HCT116 (cell line): ENCODE measurements around the gene TBC1D1. TPM values are rescaled to one million over a fixed set of nuclear protein-coding genes. Genes with fewer than 3 reads are reported as not detected.

ENCODE experiments used
- ATAC-seq: fragments of 200-7000 bp; cut with Tn5 transposase; 2 replicates; pipeline ENCODE4 v1.9.1; 2020; ENCODE audit warnings: mild to moderate bottlenecking, moderate library complexity
- BruUV-seq: library from RNA; stranded (reverse); fragments of 400-500 nt; replicated peaks from 2 replicates; lab custom pipeline; 2021; lab: Mats Ljungman, UMichigan
- CTCF ChIA-PET: fragments of 300-600 bp; sonication (Branson Sonifier 250); formaldehyde crosslinking; loops from one replicate; lab custom pipeline; 2021; ENCODE audit warnings: antibody characterized with exemption; lab: Charles Lee
- POLR2A ChIA-PET: fragments of 300-600, 350-600 bp; sonication (Branson Sonifier 250); formaldehyde crosslinking; loops from one replicate; lab custom pipeline; 2021; ENCODE audit warnings: antibody characterized with exemption; lab: Charles Lee
- RAD21 ChIA-PET, 2 experiments: fragments of 300-600 bp; sonication (Branson Sonifier 250); formaldehyde crosslinking; loops; one replicate each; lab custom pipeline; 2023; ENCODE audit warnings: low total read pairs in 2 of 2; ENCODE audit not compliant: uncharacterized antibody in 2 of 2, unreplicated experiment in 2 of 2, low non-redundant PET in 1 of 2; lab: Charles Lee
- DNase-seq: peaks from one replicate; pipeline ENCODE4 v3.0.0-alpha.2; 2010; ENCODE audit warnings: low read depth, low spot score
- H2AFZ ChIP-seq: fragments of 200-600 bp; shearing (Covaris generic), sonication (generic); 2 replicates; pipeline ENCODE4 v1.6.1; 2017; ENCODE audit warnings: low read depth, mixed run types, mixed read lengths, antibody characterized with exemption, low read length; ENCODE audit not compliant: poor library complexity, severe bottlenecking
- H3K27ac ChIP-seq: 2 replicates; pipeline ENCODE4 v1.5.1; 2012; ENCODE audit warnings: low read depth, low read length
- H3K27me3 ChIP-seq: fragments of 200-600 bp; sonication (generic); 2 replicates; pipeline ENCODE4 v1.6.1; 2016; ENCODE audit warnings: mixed run types, low read length, mixed read lengths; ENCODE audit not compliant: insufficient read depth
- H3K36me3 ChIP-seq, 2 experiments: fragments of 200-500 bp in 1 of 2; fragments of 200-600 bp in 1 of 2; sonication (Bioruptor generic) in 1 of 2; sonication (generic) in 1 of 2; 2 replicates each; pipeline versions ENCODE4 v1.5.1 to v1.6.1; 2014 to 2016; ENCODE audit warnings: low read length in 2 of 2, inconsistent platforms in 1 of 2, mixed read lengths in 1 of 2, mixed run types in 1 of 2; ENCODE audit not compliant: insufficient read depth in 2 of 2, control insufficient read depth in 1 of 2
- H3K4me1 ChIP-seq, 2 experiments: fragments of 200-600 bp in 1 of 2; sonication (generic) in 1 of 2; 2 replicates each; pipeline versions ENCODE4 v1.5.1 to v1.6.1; 2012 to 2017; ENCODE audit warnings: low read length in 2 of 2, inconsistent platforms in 1 of 2, mild to moderate bottlenecking in 1 of 2, mixed read lengths in 1 of 2, mixed run types in 1 of 2, moderate library complexity in 1 of 2; ENCODE audit not compliant: insufficient read depth in 2 of 2, control insufficient read depth in 1 of 2
- H3K4me2 ChIP-seq: fragments of 200-600 bp; sonication (generic); 2 replicates; pipeline ENCODE4 v1.6.1; 2017; ENCODE audit warnings: mixed run types, low read length, mixed read lengths
- H3K4me3 ChIP-seq, 2 experiments: fragments of 200-600 bp in 1 of 2; sonication (generic) in 1 of 2; replicated peaks in 1 of 2; 2 replicates each; pipeline ENCODE4 v1.5.1; 2011 to 2016; ENCODE audit warnings: low read length in 2 of 2, control low read depth in 1 of 2, low read depth in 1 of 2, mild to moderate bottlenecking in 1 of 2, mixed read lengths in 1 of 2, mixed run types in 1 of 2
- H3K79me2 ChIP-seq: fragments of 200-600 bp; sonication (generic); 2 replicates; pipeline ENCODE4 v1.6.1; 2017; ENCODE audit warnings: mild to moderate bottlenecking, mixed run types, low read length, moderate library complexity, mixed read lengths; ENCODE audit not compliant: insufficient read depth
- H3K9ac ChIP-seq: fragments of 200-600 bp; sonication (generic); 2 replicates; pipeline ENCODE4 v1.6.1; 2016; ENCODE audit warnings: low read length, mixed read lengths
- H3K9me2 ChIP-seq: fragments of 200-600 bp; sonication (generic), shearing (Covaris generic); 2 replicates; pipeline ENCODE4 v1.6.1; 2017; ENCODE audit warnings: mixed run types, mild to moderate bottlenecking, moderate library complexity; ENCODE audit not compliant: insufficient read depth
- H3K9me3 ChIP-seq, 2 experiments: fragments of 200-500 bp in 1 of 2; fragments of 200-600 bp in 1 of 2; sonication (Bioruptor generic) in 1 of 2; sonication (generic) in 1 of 2; 2 replicates each; pipeline ENCODE4 v1.6.1; 2014 to 2017; ENCODE audit warnings: low read length in 2 of 2, mixed read lengths in 2 of 2, inconsistent platforms in 1 of 2, low read depth in 1 of 2, mild to moderate bottlenecking in 1 of 2, mixed run types in 1 of 2, moderate library complexity in 1 of 2; ENCODE audit not compliant: control insufficient read depth in 1 of 2, insufficient read depth in 1 of 2
- H4K20me1 ChIP-seq: fragments of 200-600 bp; sonication (generic), shearing (Covaris generic); 2 replicates; pipeline ENCODE4 v1.6.1; 2017; ENCODE audit warnings: mixed run types, mild to moderate bottlenecking, moderate library complexity; ENCODE audit not compliant: insufficient read depth
- CEBPB ChIP-seq: IDR thresholded peaks from 2 replicates; pipeline ENCODE4 v1.6.1; 2012; ENCODE audit warnings: low read depth
- EGR1 ChIP-seq: IDR thresholded peaks from 2 replicates; pipeline ENCODE4 v1.6.1; 2012; ENCODE audit warnings: low read depth
- ELF1 ChIP-seq: IDR thresholded peaks from 2 replicates; pipeline ENCODE4 v1.6.1; 2012; ENCODE audit warnings: low read depth, borderline replicate concordance
- EZH2 ChIP-seq: fragments of 200-600 bp; sonication (generic); IDR thresholded peaks from 2 replicates; pipeline ENCODE4 v1.6.1; 2017; ENCODE audit warnings: antibody characterized with exemption, mixed run types
- EZH2phosphoT487 ChIP-seq: fragments of 200-600 bp; IDR thresholded peaks from 2 replicates; pipeline ENCODE4 v1.6.1; 2018; ENCODE audit warnings: antibody characterized with exemption, borderline replicate concordance
- FOSL1 ChIP-seq: IDR thresholded peaks from 2 replicates; pipeline ENCODE4 v1.6.1; 2012; ENCODE audit warnings: low read depth
- POLR2A ChIP-seq: IDR thresholded peaks from 2 replicates; pipeline ENCODE4 v1.7.0; 2011; ENCODE audit warnings: borderline replicate concordance; ENCODE audit not compliant: insufficient read depth, insufficient read length; ENCODE audit errors: extremely low read depth
- RAD21 ChIP-seq: IDR thresholded peaks from 2 replicates; pipeline ENCODE4 v1.6.1; 2012; ENCODE audit warnings: low read depth, mild to moderate bottlenecking
- SIN3A ChIP-seq: IDR thresholded peaks from 2 replicates; pipeline ENCODE4 v1.6.1; 2012; ENCODE audit warnings: low read depth
- SP1 ChIP-seq: IDR thresholded peaks from 2 replicates; pipeline ENCODE4 v1.6.1; 2012; ENCODE audit warnings: low read depth
- YY1 ChIP-seq: IDR thresholded peaks from 2 replicates; pipeline ENCODE4 v1.6.1; 2011; ENCODE audit warnings: low read length, low read depth, moderate library complexity, mild to moderate bottlenecking; ENCODE audit not compliant: insufficient replicate concordance; ENCODE audit errors: extremely low read depth
- intact Hi-C: fragments of 100-400 bp; cut with micrococcal nuclease; formaldehyde crosslinking; loops from 2 replicates; pipeline ENCODE4 v1.10.0; 2022
- total RNA-seq: library from RNA; stranded (reverse); gene quantifications from one replicate; pipeline ENCODE4 v1.2.1, GENCODE V29; 2021; ENCODE audit not compliant: unreplicated experiment
- TF ChIP-seq, protein P1 (sequence below): IDR thresholded peaks from 2 replicates; pipeline ENCODE4 v1.6.1; 2011; ENCODE audit warnings: mild to moderate bottlenecking, low read length, moderate library complexity; ENCODE audit not compliant: insufficient replicate concordance; ENCODE audit errors: extremely low read depth
- TF ChIP-seq, protein P2 (sequence below): IDR thresholded peaks from 2 replicates; pipeline ENCODE4 v1.6.1; 2012

TBC1D1 gene
- total RNA-seq, 1 experiment from 2014 or later = 82.7 TPM

DNA sequence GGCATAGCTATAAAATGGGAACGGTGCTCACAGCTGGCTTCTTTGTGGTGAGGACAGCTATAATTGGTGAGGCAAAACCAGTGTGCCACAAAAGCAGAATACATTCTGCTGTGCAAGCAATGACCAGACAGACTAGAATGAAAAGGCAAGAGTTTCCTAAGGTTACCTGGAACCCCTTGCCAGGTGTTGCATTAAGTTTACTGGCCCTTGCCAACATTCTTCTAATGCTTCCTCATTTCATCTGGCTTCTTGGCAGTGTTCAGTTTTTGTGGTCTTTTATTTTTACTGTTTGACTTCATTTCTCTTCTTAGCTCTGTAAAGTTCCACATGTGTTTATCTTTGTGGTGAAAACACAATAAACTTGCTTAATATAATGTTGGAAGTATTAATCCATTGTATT is 200.8 kb downstream of the TBC1D1 start:
- H3K9ac ChIP-seq = no peak overlapping the region
- no peaks in the 10 kb centered on the region for H3K27me3 ChIP-seq
- no peaks in the 10 kb centered on the region for H3K9me3 ChIP-seq
- no peak overlapping the region for H2AFZ ChIP-seq
- no peaks in the 10 kb centered on the region for H4K20me1 ChIP-seq
- BruUV-seq = no TSS peak
- no peak overlapping the region for H3K27ac ChIP-seq
- no peak for DNase-seq
- no peaks in the 10 kb centered on the region for H3K9me2 ChIP-seq
- TF ChIP-seq, protein P1, sequence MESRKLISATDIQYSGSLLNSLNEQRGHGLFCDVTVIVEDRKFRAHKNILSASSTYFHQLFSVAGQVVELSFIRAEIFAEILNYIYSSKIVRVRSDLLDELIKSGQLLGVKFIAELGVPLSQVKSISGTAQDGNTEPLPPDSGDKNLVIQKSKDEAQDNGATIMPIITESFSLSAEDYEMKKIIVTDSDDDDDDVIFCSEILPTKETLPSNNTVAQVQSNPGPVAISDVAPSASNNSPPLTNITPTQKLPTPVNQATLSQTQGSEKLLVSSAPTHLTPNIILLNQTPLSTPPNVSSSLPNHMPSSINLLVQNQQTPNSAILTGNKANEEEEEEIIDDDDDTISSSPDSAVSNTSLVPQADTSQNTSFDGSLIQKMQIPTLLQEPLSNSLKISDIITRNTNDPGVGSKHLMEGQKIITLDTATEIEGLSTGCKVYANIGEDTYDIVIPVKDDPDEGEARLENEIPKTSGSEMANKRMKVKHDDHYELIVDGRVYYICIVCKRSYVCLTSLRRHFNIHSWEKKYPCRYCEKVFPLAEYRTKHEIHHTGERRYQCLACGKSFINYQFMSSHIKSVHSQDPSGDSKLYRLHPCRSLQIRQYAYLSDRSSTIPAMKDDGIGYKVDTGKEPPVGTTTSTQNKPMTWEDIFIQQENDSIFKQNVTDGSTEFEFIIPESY = no peak
- no peak for TF ChIP-seq YY1
- no peak for TF ChIP-seq EGR1
- TF ChIP-seq, protein P2, sequence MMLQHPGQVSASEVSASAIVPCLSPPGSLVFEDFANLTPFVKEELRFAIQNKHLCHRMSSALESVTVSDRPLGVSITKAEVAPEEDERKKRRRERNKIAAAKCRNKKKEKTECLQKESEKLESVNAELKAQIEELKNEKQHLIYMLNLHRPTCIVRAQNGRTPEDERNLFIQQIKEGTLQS = no peak
- TF ChIP-seq EZH2phosphoT487 = no peak
- no peak for TF ChIP-seq SIN3A
- no peak for TF ChIP-seq EZH2
- no peak for TF ChIP-seq RAD21
- TF ChIP-seq POLR2A = no peak
- no peak for TF ChIP-seq FOSL1
- TF ChIP-seq SP1 = no peak
- TF ChIP-seq CEBPB = no peak
- no peak for TF ChIP-seq ELF1
- TF ChIP-seq, all 23 proteins: peak for 0
- H3K4me1 ChIP-seq = no peaks in the 10 kb centered on the region
- no peak for ATAC-seq
- H3K4me3 ChIP-seq = no peak overlapping the region
- ChIA-PET RAD21 (no interaction called here), POLR2A (no interaction called here), CTCF (no interaction called here)
- H3K79me2 ChIP-seq = no peaks in the 10 kb centered on the region
- intact Hi-C loops = no loop called here
- H3K36me3 ChIP-seq = 0 out of 4 replicates have a peak, but pooled peaks cover 0 to 5% of the 10 kb centered on the region in 2 experiments
- H3K4me2 ChIP-seq = no peak overlapping the region
